ENCODE results near the gene LIPA.
"Not testable (repeated sequence)": the region's sequence is repeated elsewhere in the genome, so short reads cannot be mapped to it uniquely, and the experiment has no call there.

The LIPA gene

GRCh38 chr10:89269433-89270152 is 18.0 kb upstream of the LIPA start:
- no peak for ATAC-seq

GRCh38 chr10:89266721-89267453 is 15.3 kb upstream of the LIPA start:
- no peak for ATAC-seq

DNA sequence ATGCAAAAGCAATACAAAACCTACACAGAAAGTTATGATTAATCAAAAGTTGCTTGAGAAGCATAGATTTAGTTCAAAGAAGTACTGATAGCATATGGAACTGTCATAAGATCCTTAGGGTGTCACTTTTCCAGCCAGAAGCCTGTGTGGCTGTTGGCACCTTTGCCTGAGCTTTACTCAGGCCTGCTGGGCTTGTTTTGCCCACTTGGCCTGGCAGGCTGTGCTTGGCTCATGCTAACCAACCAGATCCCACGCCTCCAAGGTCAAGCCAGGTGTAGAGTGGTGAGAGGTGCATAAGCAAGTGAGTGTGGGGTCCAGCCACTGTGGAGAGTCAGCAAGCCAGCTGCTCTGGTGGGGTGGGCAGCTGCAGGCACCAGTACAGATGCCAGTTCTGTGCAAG is 12.0 kb upstream of the LIPA start:
- ATAC-seq, result no peak

DNA sequence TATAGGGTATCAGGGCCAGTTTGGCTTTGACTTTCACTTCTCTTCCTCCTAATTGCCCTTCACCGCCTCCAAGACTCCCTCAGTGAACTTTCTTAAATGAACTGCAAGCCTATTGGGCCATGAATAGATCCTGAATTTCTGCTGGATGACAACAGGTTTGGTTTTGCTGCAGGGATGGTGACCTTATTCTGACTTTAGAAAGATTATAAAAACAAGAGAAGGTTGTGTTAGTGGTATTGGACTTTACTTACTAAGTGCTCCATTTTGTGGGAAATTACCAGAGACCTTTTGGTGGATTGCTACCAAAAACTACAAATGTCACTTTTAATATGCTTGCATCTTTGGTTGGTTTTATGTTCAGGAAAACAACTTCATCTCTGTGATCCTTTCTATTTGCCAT is 11.5 kb upstream of the LIPA start:
- no peak for ATAC-seq

- ATAC-seq, result no peak
Measured at GRCh38 chr10:89262086-89263051, 10.8 kb upstream of the LIPA start.

DNA sequence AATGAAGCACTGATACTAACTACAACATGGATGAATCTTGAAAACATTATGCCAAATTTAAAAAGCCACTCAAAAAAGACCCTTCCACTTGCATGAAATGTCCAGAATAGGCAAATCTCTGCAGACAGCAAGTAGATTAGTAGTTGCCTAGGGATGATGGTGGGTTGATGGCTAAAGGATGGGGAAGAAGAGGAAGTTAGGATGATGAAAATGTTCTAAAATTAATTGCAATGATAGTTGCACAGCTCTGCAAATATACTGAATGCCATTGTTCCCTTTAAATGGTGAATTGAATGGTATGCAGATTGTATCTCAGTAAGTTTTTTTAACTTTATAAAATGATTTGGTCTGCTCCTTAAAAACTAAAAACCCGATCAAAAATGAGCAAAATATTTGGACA is 7.3 kb upstream of the LIPA start:
- no peak for ATAC-seq

DNA sequence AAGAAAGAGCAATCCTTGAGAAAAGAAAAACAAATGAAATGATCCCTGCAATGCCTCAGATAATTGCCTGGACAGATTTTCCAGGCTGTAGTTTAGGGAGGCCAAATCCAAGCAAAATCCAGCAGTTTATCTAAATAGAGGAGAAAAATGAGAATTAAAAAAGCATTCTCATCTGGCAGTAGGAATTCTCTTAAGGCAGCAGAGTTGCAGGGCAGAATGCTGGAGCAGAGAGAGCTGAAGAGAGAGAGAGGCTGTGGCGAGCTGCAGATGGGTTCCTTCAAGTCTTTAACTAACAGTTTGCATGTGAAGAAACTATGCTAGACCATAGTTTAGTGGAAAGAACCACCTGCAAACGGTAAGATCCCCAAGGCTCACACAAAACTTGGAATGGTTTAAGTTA is 6.0 kb upstream of the LIPA start:
- no peak for ATAC-seq

- no peak for ATAC-seq
Measured at GRCh38 chr10:89256962-89257361, 5.4 kb upstream of the LIPA start.

- no peak for ATAC-seq
Measured at GRCh38 chr10:89256340-89256739, 4.8 kb upstream of the LIPA start.

GRCh38 chr10:89255793-89256192 is 4.2 kb upstream of the LIPA start:
- no peak for ATAC-seq

GRCh38 chr10:89255091-89255579 is 3.6 kb upstream of the LIPA start:
- not testable (repeated sequence) for ATAC-seq

- ATAC-seq, result no peak
Measured at GRCh38 chr10:89252225-89252585, 630 bp upstream of the LIPA start.

GRCh38 chr10:89250865-89251408 is 638 bp downstream of the LIPA start:
- ATAC-seq, result no peak

DNA sequence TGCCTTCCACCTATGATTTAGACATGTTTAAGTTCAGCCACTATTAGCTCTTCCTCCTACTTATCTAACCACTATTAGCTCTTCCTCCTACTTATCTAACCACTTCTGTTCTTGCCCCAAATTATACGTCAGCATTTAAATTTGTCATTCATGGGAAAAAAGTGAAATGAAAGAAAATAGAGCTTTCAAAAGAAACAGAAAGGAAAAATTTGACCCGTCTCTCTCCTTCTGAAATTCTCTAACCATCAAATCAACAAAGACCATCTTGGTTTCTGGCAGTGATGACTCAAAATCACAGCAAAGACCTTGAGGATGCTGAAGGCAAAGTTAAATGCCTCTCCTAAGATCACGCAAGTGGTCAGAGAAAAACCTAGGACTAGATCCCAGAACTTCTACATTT is 2.6 kb downstream of the LIPA start:
- no peak for ATAC-seq

GRCh38 chr10:89247623-89248022 is 4.0 kb downstream of the LIPA start:
- ATAC-seq, result not testable (repeated sequence)

- no peak for ATAC-seq
Measured at GRCh38 chr10:89245802-89246201, 5.8 kb downstream of the LIPA start.

GRCh38 chr10:89242840-89243568 is 8.6 kb downstream of the LIPA start:
- ATAC-seq, result no peak

DNA sequence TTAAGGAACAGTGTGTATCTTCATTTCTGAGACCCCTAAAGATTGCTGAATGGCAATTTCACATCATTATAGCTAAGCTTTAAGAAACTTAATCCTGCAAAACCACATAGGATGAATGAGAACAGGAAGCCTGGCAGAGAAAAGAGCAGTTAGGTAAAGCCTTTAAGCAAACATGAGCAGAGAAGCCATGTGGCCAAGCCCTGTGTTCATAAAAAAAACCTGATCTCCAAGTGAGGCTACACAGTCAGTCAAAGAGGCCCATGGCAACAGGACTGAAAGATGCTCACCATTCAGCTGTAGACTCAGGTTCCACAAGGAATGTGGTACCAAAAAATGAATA is 9.3 kb downstream of the LIPA start:
- ATAC-seq, result no peak

GRCh38 chr10:89241486-89242344 is 9.9 kb downstream of the LIPA start:
- ATAC-seq, result no peak

DNA sequence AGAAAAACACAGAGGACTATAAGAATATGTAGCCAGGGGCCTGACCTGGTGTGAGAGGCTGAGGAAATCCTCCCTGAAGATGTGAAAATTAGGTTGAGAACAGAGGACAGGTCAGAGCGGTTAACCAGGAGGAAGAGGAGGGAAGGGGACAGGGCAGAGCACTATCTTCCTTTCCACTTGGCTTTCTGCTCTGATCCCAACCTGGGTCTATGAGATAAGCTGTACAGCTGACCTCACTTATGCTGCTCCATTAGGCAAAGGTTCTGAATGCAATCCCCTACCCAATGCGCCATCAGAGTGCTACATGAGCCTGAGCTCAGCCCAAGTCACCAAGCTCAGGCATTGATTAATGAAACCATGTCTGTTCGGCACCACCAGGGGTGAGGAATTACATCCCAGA is 10.5 kb downstream of the LIPA start:
- ATAC-seq, result no peak

GRCh38 chr10:89240519-89240918 is 11.1 kb downstream of the LIPA start:
- no peak for ATAC-seq
